ENCODE results near the gene MAP6D1. TPM values are rescaled to one million over a fixed set of nuclear protein-coding genes. Genes with fewer than 3 reads are reported as not detected.

Gene MAP6D1
- total RNA-seq, 6 experiments from 2014 or later, result 0.22 to 0.61 (median 0.37) TPM

DNA sequence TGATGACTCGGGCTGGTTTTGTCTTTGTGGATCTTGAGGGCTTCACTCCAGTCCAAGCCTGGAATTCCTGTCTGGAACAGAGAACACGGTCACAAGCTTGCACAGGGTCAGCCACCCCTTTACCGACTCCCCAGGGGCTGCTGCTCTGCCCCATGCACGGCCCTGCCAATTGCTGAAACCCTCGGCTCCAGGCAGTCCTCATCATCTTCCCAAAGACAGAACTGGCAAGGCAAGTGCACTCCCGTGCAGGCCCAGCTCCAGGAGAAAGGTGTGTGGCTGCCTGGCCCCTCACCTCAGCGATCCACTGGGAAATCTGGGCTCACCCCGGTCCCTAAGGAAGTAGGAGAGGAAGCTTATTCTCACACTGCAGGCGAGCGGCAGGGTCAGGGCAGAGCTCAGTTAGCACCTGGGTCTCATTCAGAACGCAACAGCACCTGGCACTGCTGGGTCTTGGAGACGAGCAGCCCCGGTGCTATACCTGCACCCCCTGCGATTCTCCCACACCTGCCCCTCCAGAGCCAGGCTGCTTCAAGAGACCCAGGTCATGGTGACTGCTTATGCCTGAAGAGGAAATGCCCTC is 7.2 kb downstream of the MAP6D1 start:
- Histone ChIP-seq H3K36me3 (no peaks in the 10 kb centered on the region), H3K27me3 (no peaks in the 10 kb centered on the region), H3K4me1 (no peaks in the 10 kb centered on the region), H3K4me3 (no peak overlapping the region), H3K27ac (no peak overlapping the region), H3K9me3 (no peaks in the 10 kb centered on the region)
- ATAC-seq (no peak), DNase-seq (no peak)
- WGBS (ENCODE audit: insufficient coverage, low coverage, low lambda C conversion rate, missing lambda C conversion rate), result 80% methylated on average over 1 of the region's 14 CpGs
- TF ChIP-seq, protein P1, sequence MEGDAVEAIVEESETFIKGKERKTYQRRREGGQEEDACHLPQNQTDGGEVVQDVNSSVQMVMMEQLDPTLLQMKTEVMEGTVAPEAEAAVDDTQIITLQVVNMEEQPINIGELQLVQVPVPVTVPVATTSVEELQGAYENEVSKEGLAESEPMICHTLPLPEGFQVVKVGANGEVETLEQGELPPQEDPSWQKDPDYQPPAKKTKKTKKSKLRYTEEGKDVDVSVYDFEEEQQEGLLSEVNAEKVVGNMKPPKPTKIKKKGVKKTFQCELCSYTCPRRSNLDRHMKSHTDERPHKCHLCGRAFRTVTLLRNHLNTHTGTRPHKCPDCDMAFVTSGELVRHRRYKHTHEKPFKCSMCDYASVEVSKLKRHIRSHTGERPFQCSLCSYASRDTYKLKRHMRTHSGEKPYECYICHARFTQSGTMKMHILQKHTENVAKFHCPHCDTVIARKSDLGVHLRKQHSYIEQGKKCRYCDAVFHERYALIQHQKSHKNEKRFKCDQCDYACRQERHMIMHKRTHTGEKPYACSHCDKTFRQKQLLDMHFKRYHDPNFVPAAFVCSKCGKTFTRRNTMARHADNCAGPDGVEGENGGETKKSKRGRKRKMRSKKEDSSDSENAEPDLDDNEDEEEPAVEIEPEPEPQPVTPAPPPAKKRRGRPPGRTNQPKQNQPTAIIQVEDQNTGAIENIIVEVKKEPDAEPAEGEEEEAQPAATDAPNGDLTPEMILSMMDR (IDR thresholded peaks at IDR 0.05), result no peak
- no peak for TF ChIP-seq POLR2A (IDR thresholded peaks at IDR 0.05)
- intact Hi-C loops (cut with DNase I), result no loop called here

GRCh38 chr3:183817639-183818038 is 7.7 kb downstream of the MAP6D1 start:
- intact Hi-C loops (cut with DNase I), result no loop called here
- DNase-seq, result no peak
- WGBS (ENCODE audit: insufficient coverage, low coverage, low lambda C conversion rate, missing lambda C conversion rate), result no CpG with 5 or more reads among the region's 9 CpGs
- Histone ChIP-seq H3K36me3 (no peaks in the 10 kb centered on the region), H3K27ac (no peak overlapping the region), H3K9me3 (no peaks in the 10 kb centered on the region), H3K4me3 (no peak overlapping the region), H3K27me3 (no peaks in the 10 kb centered on the region), H3K4me1 (no peaks in the 10 kb centered on the region)
- ATAC-seq, result no peak
- TF ChIP-seq POLR2A (IDR thresholded peaks at IDR 0.05), result no peak
- TF ChIP-seq, protein P1 (IDR thresholded peaks at IDR 0.05), result no peak

- intact Hi-C loops (cut with DNase I), result no loop called here
- no peaks in the 10 kb centered on the region for H3K36me3 ChIP-seq
- 92% methylated on average over 9 of the region's 20 CpGs for WGBS (ENCODE audit: insufficient coverage, low coverage, low lambda C conversion rate, missing lambda C conversion rate)
- H3K27me3 ChIP-seq, result no peaks in the 10 kb centered on the region
- ATAC-seq (no peak), DNase-seq (no peak)
- H3K9me3 ChIP-seq, result no peaks in the 10 kb centered on the region
- TF ChIP-seq, protein P1 (IDR thresholded peaks at IDR 0.05), result no peak
- TF ChIP-seq POLR2A (IDR thresholded peaks at IDR 0.05), result no peak
- no peaks in the 10 kb centered on the region for H3K4me1 ChIP-seq
- H3K4me3 ChIP-seq, result no peak overlapping the region
- no peak overlapping the region for H3K27ac ChIP-seq
Observed at GRCh38 chr3:183816681-183817510, 8.5 kb downstream of the MAP6D1 start.

DNA sequence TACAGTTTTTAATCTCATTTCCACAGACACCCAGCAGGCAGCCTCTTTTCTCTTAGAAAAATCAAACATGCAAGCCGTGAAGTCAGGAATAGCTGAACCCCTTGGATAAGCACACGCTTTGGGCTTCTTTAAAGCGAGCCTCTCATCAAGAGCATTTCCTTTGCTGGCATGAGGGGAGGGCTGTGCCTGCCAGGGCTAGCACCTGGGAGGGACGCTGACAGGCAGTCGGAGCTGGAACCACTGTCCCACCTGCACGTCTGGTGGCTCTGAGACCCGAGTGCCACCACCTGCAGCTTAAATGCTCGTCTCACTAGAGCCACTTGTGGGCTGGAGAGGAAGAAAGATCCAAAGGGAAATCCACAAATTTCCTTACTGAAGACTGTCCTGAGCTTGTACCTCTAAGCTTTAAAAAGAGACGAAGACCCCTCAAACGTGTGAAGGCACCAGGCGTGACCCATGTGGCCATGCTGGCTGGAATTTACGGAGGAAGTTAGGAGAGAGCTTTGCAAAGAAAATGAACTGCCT is 9.4 kb downstream of the MAP6D1 start:
- Histone ChIP-seq H3K36me3 (peaks cover 0 to 2% (median 0%) of the 10 kb centered on the region in 4 donors), H3K4me3 (no peak overlapping the region), H3K27ac (no peak overlapping the region), H3K27me3 (no peaks in the 10 kb centered on the region), H3K9me3 (no peaks in the 10 kb centered on the region), H3K4me1 (no peaks in the 10 kb centered on the region)
- intact Hi-C loops (cut with DNase I), result no loop called here
- ATAC-seq, result no peak
- 84% methylated on average over 6 of the region's 12 CpGs for WGBS (ENCODE audit: insufficient coverage, low coverage, low lambda C conversion rate, missing lambda C conversion rate)
- no peak for DNase-seq
- TF ChIP-seq, protein P1 (IDR thresholded peaks at IDR 0.05), result no peak

Data from right lobe of liver (tissue), 6 donors.